HL-60 (cell line): ENCODE measurements around the gene SLC12A5.

ENCODE experiments used
- TF ChIP-seq, protein P1 (sequence below): IDR thresholded peaks from one replicate; pipeline ENCODE4 v1.5.1; 2011; ENCODE audit warnings: low read length, control low read depth, inconsistent platforms; ENCODE audit not compliant: insufficient read depth
- TF ChIP-seq, protein P2 (sequence below): IDR thresholded peaks from 2 replicates; pipeline ENCODE4 v1.6.1; 2012; ENCODE audit warnings: low read depth; ENCODE audit not compliant: insufficient replicate concordance

DNA sequence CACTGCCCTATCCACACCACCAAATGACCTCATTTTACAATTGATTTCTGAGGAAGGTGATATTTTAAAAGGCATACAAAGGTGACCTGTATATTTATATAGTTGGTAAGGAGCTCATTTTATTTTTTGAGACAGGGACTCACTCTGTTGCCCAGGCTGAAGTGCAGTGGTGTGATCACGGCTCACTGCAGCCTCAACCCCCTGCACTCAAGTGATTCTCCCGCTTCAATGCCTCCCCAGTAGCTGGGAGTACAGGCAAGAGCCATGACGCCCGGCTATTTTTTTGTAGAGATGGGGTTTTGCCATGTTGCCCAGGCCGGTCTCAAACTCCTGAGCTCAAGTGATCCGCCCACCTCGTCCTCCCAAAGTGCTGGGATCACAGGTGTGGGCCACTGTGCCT lies 47.8 kb downstream of the SLC12A5 start:
- TF ChIP-seq, protein P1, sequence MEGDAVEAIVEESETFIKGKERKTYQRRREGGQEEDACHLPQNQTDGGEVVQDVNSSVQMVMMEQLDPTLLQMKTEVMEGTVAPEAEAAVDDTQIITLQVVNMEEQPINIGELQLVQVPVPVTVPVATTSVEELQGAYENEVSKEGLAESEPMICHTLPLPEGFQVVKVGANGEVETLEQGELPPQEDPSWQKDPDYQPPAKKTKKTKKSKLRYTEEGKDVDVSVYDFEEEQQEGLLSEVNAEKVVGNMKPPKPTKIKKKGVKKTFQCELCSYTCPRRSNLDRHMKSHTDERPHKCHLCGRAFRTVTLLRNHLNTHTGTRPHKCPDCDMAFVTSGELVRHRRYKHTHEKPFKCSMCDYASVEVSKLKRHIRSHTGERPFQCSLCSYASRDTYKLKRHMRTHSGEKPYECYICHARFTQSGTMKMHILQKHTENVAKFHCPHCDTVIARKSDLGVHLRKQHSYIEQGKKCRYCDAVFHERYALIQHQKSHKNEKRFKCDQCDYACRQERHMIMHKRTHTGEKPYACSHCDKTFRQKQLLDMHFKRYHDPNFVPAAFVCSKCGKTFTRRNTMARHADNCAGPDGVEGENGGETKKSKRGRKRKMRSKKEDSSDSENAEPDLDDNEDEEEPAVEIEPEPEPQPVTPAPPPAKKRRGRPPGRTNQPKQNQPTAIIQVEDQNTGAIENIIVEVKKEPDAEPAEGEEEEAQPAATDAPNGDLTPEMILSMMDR = no peak
- TF ChIP-seq, protein P2, sequence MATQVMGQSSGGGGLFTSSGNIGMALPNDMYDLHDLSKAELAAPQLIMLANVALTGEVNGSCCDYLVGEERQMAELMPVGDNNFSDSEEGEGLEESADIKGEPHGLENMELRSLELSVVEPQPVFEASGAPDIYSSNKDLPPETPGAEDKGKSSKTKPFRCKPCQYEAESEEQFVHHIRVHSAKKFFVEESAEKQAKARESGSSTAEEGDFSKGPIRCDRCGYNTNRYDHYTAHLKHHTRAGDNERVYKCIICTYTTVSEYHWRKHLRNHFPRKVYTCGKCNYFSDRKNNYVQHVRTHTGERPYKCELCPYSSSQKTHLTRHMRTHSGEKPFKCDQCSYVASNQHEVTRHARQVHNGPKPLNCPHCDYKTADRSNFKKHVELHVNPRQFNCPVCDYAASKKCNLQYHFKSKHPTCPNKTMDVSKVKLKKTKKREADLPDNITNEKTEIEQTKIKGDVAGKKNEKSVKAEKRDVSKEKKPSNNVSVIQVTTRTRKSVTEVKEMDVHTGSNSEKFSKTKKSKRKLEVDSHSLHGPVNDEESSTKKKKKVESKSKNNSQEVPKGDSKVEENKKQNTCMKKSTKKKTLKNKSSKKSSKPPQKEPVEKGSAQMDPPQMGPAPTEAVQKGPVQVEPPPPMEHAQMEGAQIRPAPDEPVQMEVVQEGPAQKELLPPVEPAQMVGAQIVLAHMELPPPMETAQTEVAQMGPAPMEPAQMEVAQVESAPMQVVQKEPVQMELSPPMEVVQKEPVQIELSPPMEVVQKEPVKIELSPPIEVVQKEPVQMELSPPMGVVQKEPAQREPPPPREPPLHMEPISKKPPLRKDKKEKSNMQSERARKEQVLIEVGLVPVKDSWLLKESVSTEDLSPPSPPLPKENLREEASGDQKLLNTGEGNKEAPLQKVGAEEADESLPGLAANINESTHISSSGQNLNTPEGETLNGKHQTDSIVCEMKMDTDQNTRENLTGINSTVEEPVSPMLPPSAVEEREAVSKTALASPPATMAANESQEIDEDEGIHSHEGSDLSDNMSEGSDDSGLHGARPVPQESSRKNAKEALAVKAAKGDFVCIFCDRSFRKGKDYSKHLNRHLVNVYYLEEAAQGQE = no peak
